Lung (tissue), 12 donors: ENCODE results near the gene AP1AR. TPM values are rescaled to one million over a fixed set of nuclear protein-coding genes. Genes with fewer than 3 reads are reported as not detected.
A peak's percentile ranks its signal among the peaks of the same experiment; 100 is the strongest.

Experiments
- ATAC-seq: fragments of 200-7000 bp; cut with Tn5 transposase; one replicate; pipeline ENCODE4 v1.9.1; 2020; ENCODE audit warnings: moderate number of reproducible peaks; ENCODE audit not compliant: insufficient read depth, low FRiP score
- DNase-seq, 3 donors: peaks; one replicate each; pipeline ENCODE4 v3.0.0-alpha.2; 2013 to 2017
- H3K27ac ChIP-seq, 2 donors: one replicate each; pipeline ENCODE4 v1.5.1; 2013; ENCODE audit warnings: mild to moderate bottlenecking in 2 of 2, moderate library complexity in 2 of 2, control low read depth in 1 of 2, inconsistent platforms in 1 of 2, low read depth in 1 of 2, low read length in 1 of 2
- H3K27me3 ChIP-seq, 3 donors: one replicate each; pipeline ENCODE4 v1.5.1; 2013; ENCODE audit warnings: low read length in 2 of 3; ENCODE audit not compliant: control insufficient read depth in 3 of 3, insufficient read depth in 3 of 3
- H3K36me3 ChIP-seq, 4 donors: one replicate each; pipeline ENCODE4 v1.5.1; 2013; ENCODE audit warnings: low read length in 4 of 4, mild to moderate bottlenecking in 1 of 4, moderate library complexity in 1 of 4; ENCODE audit not compliant: control insufficient read depth in 4 of 4, insufficient read depth in 4 of 4
- H3K4me1 ChIP-seq, 5 donors: one replicate each; pipeline ENCODE4 v1.5.1; 2013; ENCODE audit warnings: low read length in 5 of 5, mild to moderate bottlenecking in 2 of 5, moderate library complexity in 1 of 5; ENCODE audit not compliant: control insufficient read depth in 5 of 5, insufficient read depth in 5 of 5
- H3K4me3 ChIP-seq: one replicate; pipeline ENCODE4 v1.5.1; 2013; ENCODE audit warnings: mild to moderate bottlenecking, control low read depth, moderate library complexity
- H3K9ac ChIP-seq, 2 donors: one replicate each; pipeline ENCODE4 v1.5.1; 2013; ENCODE audit warnings: low read length in 2 of 2, control low read depth in 1 of 2; ENCODE audit not compliant: insufficient read depth in 1 of 2
- H3K9me3 ChIP-seq, 4 donors: one replicate each; pipeline ENCODE4 v1.5.1; 2013; ENCODE audit warnings: low read length in 3 of 4, mild to moderate bottlenecking in 1 of 4, moderate library complexity in 1 of 4; ENCODE audit not compliant: control insufficient read depth in 4 of 4, insufficient read depth in 3 of 4
- CTCF ChIP-seq: IDR thresholded peaks from 2 replicates; pipeline ENCODE4 v1.5.1; 2012; ENCODE audit warnings: mild to moderate bottlenecking; ENCODE audit errors: control extremely low read depth, extremely low read depth
- WGBS, 2 donors: extraction: QIAGEN DNeasy Blood & Tissue Kit; methylation state at CpG; one replicate each; pipeline ENCODE4 v1.1.7; 2013; 5-methylcytosine and 5-hydroxymethylcytosine counted together
- polyA plus RNA-seq, 2 donors: library from polyadenylated mRNA; stranded (reverse); fragments of 200-250 nt; gene quantifications; one replicate each; pipeline ENCODE4 v1.2.1, GENCODE V29; 2013
- total RNA-seq, 2 donors: library from RNA; depleted of rRNA in 1 of 2; stranded (reverse); fragments of >200 nt in 1 of 2; gene quantifications; one replicate each; pipeline ENCODE4 v1.2.1, GENCODE V29; 2014 to 2021
- donor health status: control.
- donor health status: control.
- donor health status: Bipolar disorder and iron deficiency.
- donor health status: healthy.
- donor health status: DM: yes; HTN: yes; CAD: no.

Gene AP1AR
- total and polyA plus RNA-seq, 4 donors = 12.8 to 25.7 (median 19.2) TPM

- DNase-seq (peak in 2 of 3 donors; percentile 24 to 26), ATAC-seq (no peak)
- no peak overlapping the region for H3K9ac ChIP-seq
Measured at GRCh38 chr4:112214390-112215264, 17.0 kb upstream of the AP1AR start.

GRCh38 chr4:112219826-112220366 is 11.7 kb upstream of the AP1AR start:
- Histone ChIP-seq H3K36me3 (no peaks in the 10 kb centered on the region), H3K27me3 (no peaks in the 10 kb centered on the region), H3K9ac (no peak overlapping the region), H3K27ac (no peak overlapping the region), H3K4me1 (no peaks in the 10 kb centered on the region), H3K4me3 (no peak overlapping the region), H3K9me3 (no peaks in the 10 kb centered on the region)
- DNase-seq (no peak), ATAC-seq (no peak)
- TF ChIP-seq CTCF = no peak
- WGBS, 2 donors = 95 to 97% methylated on average over 7 of the region's 7 CpGs

More at GRCh38 chr4:112214390-112215264, 17.0 kb upstream of the AP1AR start:
- Histone ChIP-seq H3K4me1 (no peaks in the 10 kb centered on the region), H3K4me3 (no peak overlapping the region), H3K36me3 (no peaks in the 10 kb centered on the region), H3K9me3 (no peaks in the 10 kb centered on the region), H3K27me3 (no peaks in the 10 kb centered on the region), H3K27ac (no peak overlapping the region)
- peak; percentile 16 for TF ChIP-seq CTCF

- no peak overlapping the region for H3K27ac ChIP-seq
- ATAC-seq (no peak), DNase-seq (no peak)
- no peaks in the 10 kb centered on the region for H3K36me3 ChIP-seq
- no peaks in the 10 kb centered on the region for H3K4me1 ChIP-seq
- WGBS, 2 donors = 96 to 98% methylated on average over 43 of the region's 43 CpGs
- no peak for TF ChIP-seq CTCF
- H3K27me3 ChIP-seq = no peaks in the 10 kb centered on the region
- no peaks in the 10 kb centered on the region for H3K9me3 ChIP-seq
- no peak overlapping the region for H3K4me3 ChIP-seq
- no peak overlapping the region for H3K9ac ChIP-seq
Measured at GRCh38 chr4:112222219-112222955, 9.2 kb upstream of the AP1AR start.
